ENCODE results near the gene IPCEF1. TPM values are rescaled to one million over a fixed set of nuclear protein-coding genes. Genes with fewer than 3 reads are reported as not detected.

The IPCEF1 gene
- polyA plus RNA-seq, 1 donor (not counting 4 experiments of a cell fraction or from before 2014, with no cell fraction given) = 0.21 TPM

- FAIRE-seq (peak; percentile 92), DNase-seq (ENCODE audit: low read depth, low spot score) (peak; percentile 92)
- Histone ChIP-seq H3K9me3 (ENCODE audit: control insufficient read depth, low read depth, low read length) (no peaks in the 10 kb centered on the region), H3K79me2 (ENCODE audit: control insufficient read depth, insufficient read depth, low read length) (no peaks in the 10 kb centered on the region), H3K36me3 (ENCODE audit: control insufficient read depth in 2 of 2, extremely low read depth in 1 of 2, insufficient read depth in 2 of 2, low read length in 2 of 2) (no peaks in the 10 kb centered on the region), H3K4me1 (ENCODE audit: control insufficient read depth, extremely low read depth, insufficient read depth, low read length) (peaks cover 23% of the 10 kb centered on the region), H3K27me3 (ENCODE audit: control insufficient read depth, extremely low read depth, insufficient read depth, low read length) (no peaks in the 10 kb centered on the region), H2AFZ (ENCODE audit: control insufficient read depth, low read length) (no peak overlapping the region), H4K20me1 (ENCODE audit: control insufficient read depth, extremely low read depth, insufficient read depth, low read length) (no peaks in the 10 kb centered on the region), H3K27ac (ENCODE audit: control insufficient read depth, insufficient read depth, low read length) (peak overlapping the region; percentile 30), H3K4me2 (ENCODE audit: control insufficient read depth, extremely low read depth, insufficient read depth, low read depth, low read length) (peak overlapping the region; percentile 19), H3K4me3 (ENCODE audit: control insufficient read depth in 2 of 3, extremely low read depth in 1 of 3, insufficient read depth in 2 of 3, low read depth in 1 of 3, low read length in 3 of 3) (no peak overlapping the region), H3K9ac (ENCODE audit: control insufficient read depth, extremely low read depth, insufficient read depth, low read length) (no peak overlapping the region), H3K9me1 (ENCODE audit: control insufficient read depth, extremely low read depth, insufficient read depth, low read length) (no peaks in the 10 kb centered on the region)
- peak in 1 of 3 experiments; percentile 17 for TF ChIP-seq CTCF (optimal IDR thresholded peaks at IDR 0.05 in 1 of 3, IDR thresholded peaks at IDR 0.05 in 1 of 3, conservative IDR thresholded peaks at IDR 0.05 in 1 of 3; ENCODE audit: extremely low read depth in 1 of 3, insufficient read depth in 2 of 3, low read length in 3 of 3)
- no peak for TF ChIP-seq EZH2 (IDR thresholded peaks at IDR 0.05; ENCODE audit: low read length)
- dilution Hi-C loops (cut with MboI; ENCODE audit: extremely low pct_ligation_motif_present, low sequenced_read_pairs) = no loop called here
Measured at GRCh38 chr6:154367839-154368695, 11.5 kb upstream of the IPCEF1 start.

GRCh38 chr6:154367336-154367735, 10.7 kb upstream of the IPCEF1 start:
- H3K9ac ChIP-seq (ENCODE audit: control insufficient read depth, extremely low read depth, insufficient read depth, low read length) = no peak overlapping the region
- no peak for TF ChIP-seq CTCF (optimal IDR thresholded peaks at IDR 0.05 in 1 of 3, IDR thresholded peaks at IDR 0.05 in 1 of 3, conservative IDR thresholded peaks at IDR 0.05 in 1 of 3; ENCODE audit: extremely low read depth in 1 of 3, insufficient read depth in 2 of 3, low read length in 3 of 3)
- TF ChIP-seq EZH2 (IDR thresholded peaks at IDR 0.05; ENCODE audit: low read length) = no peak
- no peak overlapping the region for H3K4me2 ChIP-seq (ENCODE audit: control insufficient read depth, extremely low read depth, insufficient read depth, low read depth, low read length)
- no peak overlapping the region for H3K4me3 ChIP-seq (ENCODE audit: control insufficient read depth in 2 of 3, extremely low read depth in 1 of 3, insufficient read depth in 2 of 3, low read depth in 1 of 3, low read length in 3 of 3)
- no peaks in the 10 kb centered on the region for H3K36me3 ChIP-seq (ENCODE audit: control insufficient read depth in 2 of 2, extremely low read depth in 1 of 2, insufficient read depth in 2 of 2, low read length in 2 of 2)
- H3K9me3 ChIP-seq (ENCODE audit: control insufficient read depth, low read depth, low read length) = no peaks in the 10 kb centered on the region
- H3K27ac ChIP-seq (ENCODE audit: control insufficient read depth, insufficient read depth, low read length) = no peak overlapping the region
- dilution Hi-C loops (cut with MboI; ENCODE audit: extremely low pct_ligation_motif_present, low sequenced_read_pairs) = no loop called here
- H3K9me1 ChIP-seq (ENCODE audit: control insufficient read depth, extremely low read depth, insufficient read depth, low read length) = no peaks in the 10 kb centered on the region
- no peak overlapping the region for H2AFZ ChIP-seq (ENCODE audit: control insufficient read depth, low read length)
- H3K4me1 ChIP-seq (ENCODE audit: control insufficient read depth, extremely low read depth, insufficient read depth, low read length) = peaks cover 23% of the 10 kb centered on the region
- FAIRE-seq = no peak
- no peaks in the 10 kb centered on the region for H4K20me1 ChIP-seq (ENCODE audit: control insufficient read depth, extremely low read depth, insufficient read depth, low read length)
- no peaks in the 10 kb centered on the region for H3K27me3 ChIP-seq (ENCODE audit: control insufficient read depth, extremely low read depth, insufficient read depth, low read length)
- DNase-seq (ENCODE audit: low read depth, low spot score) = no peak
- H3K79me2 ChIP-seq (ENCODE audit: control insufficient read depth, insufficient read depth, low read length) = no peaks in the 10 kb centered on the region

Data from keratinocyte (primary cell).